ENCODE measurements around the gene NSL1.
"Not testable (repeated sequence)": the region's sequence is repeated elsewhere in the genome, so short reads cannot be mapped to it uniquely, and the experiment has no call there.

NSL1 gene

GRCh38 chr1:212749821-212750535 lies 41.6 kb downstream of the NSL1 start:
- peak; percentile 43 for DNase-seq (ENCODE audit: low spot score)

GRCh38 chr1:212746546-212746945 lies 45.0 kb downstream of the NSL1 start:
- no peak for DNase-seq (ENCODE audit: low spot score)

- no peak for DNase-seq (ENCODE audit: low spot score)
Measured at GRCh38 chr1:212745303-212745702, 46.3 kb downstream of the NSL1 start.

GRCh38 chr1:212743901-212744475 lies 47.6 kb downstream of the NSL1 start:
- DNase-seq (ENCODE audit: low spot score): no peak

GRCh38 chr1:212738330-212738729 lies 53.2 kb downstream of the NSL1 start:
- peak; percentile 78 for DNase-seq (ENCODE audit: low spot score)

GRCh38 chr1:212737559-212737958 lies 54.0 kb downstream of the NSL1 start:
- DNase-seq (ENCODE audit: low spot score): no peak

GRCh38 chr1:212733109-212733508 lies 58.5 kb downstream of the NSL1 start:
- no peak for DNase-seq (ENCODE audit: low spot score)

- no peak for DNase-seq (ENCODE audit: low spot score)
Measured at GRCh38 chr1:212731630-212732029, 59.9 kb downstream of the NSL1 start.

GRCh38 chr1:212728606-212729005 lies 63.0 kb downstream of the NSL1 start:
- no peak for DNase-seq (ENCODE audit: low spot score)

GRCh38 chr1:212727386-212728181 lies 64.0 kb downstream of the NSL1 start:
- DNase-seq (ENCODE audit: low spot score): peak; percentile 63

- not testable (repeated sequence) for DNase-seq (ENCODE audit: low spot score)
Measured at GRCh38 chr1:212724679-212725078, 66.9 kb downstream of the NSL1 start.

- DNase-seq (ENCODE audit: low spot score): peak; percentile 79
Measured at GRCh38 chr1:212722270-212722957, 69.2 kb downstream of the NSL1 start.

GRCh38 chr1:212721388-212722247 lies 70.0 kb downstream of the NSL1 start:
- peak; percentile 90 for DNase-seq (ENCODE audit: low spot score)

GRCh38 chr1:212719633-212720032 lies 71.9 kb downstream of the NSL1 start:
- no peak for DNase-seq (ENCODE audit: low spot score)

GRCh38 chr1:212718499-212718898 lies 73.1 kb downstream of the NSL1 start:
- DNase-seq (ENCODE audit: low spot score): no peak

GRCh38 chr1:212716161-212716560 lies 75.4 kb downstream of the NSL1 start:
- no peak for DNase-seq (ENCODE audit: low spot score)

- no peak for DNase-seq (ENCODE audit: low spot score)
Measured at GRCh38 chr1:212713465-212714136, 78.0 kb downstream of the NSL1 start.

GRCh38 chr1:212712451-212713303 lies 78.9 kb downstream of the NSL1 start:
- DNase-seq (ENCODE audit: low spot score): peak; percentile 74

GRCh38 chr1:212711974-212712373 lies 79.6 kb downstream of the NSL1 start:
- DNase-seq (ENCODE audit: low spot score): not testable (repeated sequence)

- no peak for DNase-seq (ENCODE audit: low spot score)
Measured at GRCh38 chr1:212710566-212710965, 81.0 kb downstream of the NSL1 start.
